H1 (cell line): ENCODE data around the gene RIPPLY3.

ENCODE experiments used
- CTCF ChIP-seq, 3 experiments: IDR thresholded peaks; 1 replicate in 2 of 3; 2 replicates in 1 of 3; pipeline versions ENCODE4 v1.5.1 to v1.6.1; 2011; ENCODE audit warnings: low read length in 3 of 3, mild to moderate bottlenecking in 3 of 3, inconsistent platforms in 2 of 3, low read depth in 1 of 3, moderate library complexity in 1 of 3; ENCODE audit not compliant: insufficient read depth in 1 of 3; ENCODE audit errors: control extremely low read depth in 1 of 3
- EGR1 ChIP-seq: IDR thresholded peaks from 2 replicates; pipeline ENCODE4 v1.6.1; 2011; ENCODE audit warnings: low read depth, low read length, borderline replicate concordance
- EP300 ChIP-seq, 2 experiments: IDR thresholded peaks; 1 replicate in 1 of 2; 2 replicates in 1 of 2; pipeline ENCODE4 v1.6.1; 2011 to 2012; ENCODE audit warnings: low read depth in 2 of 2, low read length in 2 of 2, mild to moderate bottlenecking in 2 of 2, borderline replicate concordance in 1 of 2, inconsistent platforms in 1 of 2, moderate library complexity in 1 of 2
- EZH2 ChIP-seq: fragments of 200-600 bp; sonication (generic); IDR thresholded peaks from 2 replicates; pipeline ENCODE4 v1.7.1; 2012; ENCODE audit warnings: low read depth, mild to moderate bottlenecking, moderate library complexity, low read length, inconsistent platforms; ENCODE audit not compliant: severe bottlenecking
- FOSL1 ChIP-seq: IDR thresholded peaks from 2 replicates; pipeline ENCODE4 v1.6.1; 2011; ENCODE audit warnings: mild to moderate bottlenecking, low read depth, low read length, moderate library complexity; ENCODE audit not compliant: insufficient read depth
- GABPA ChIP-seq: IDR thresholded peaks from 2 replicates; pipeline ENCODE4 v1.6.1; 2011; ENCODE audit warnings: mild to moderate bottlenecking, low read length, moderate library complexity, borderline replicate concordance; ENCODE audit not compliant: insufficient read depth
- HDAC2 ChIP-seq, 2 experiments: fragments of 300-600 bp in 1 of 2; sonication (generic) in 1 of 2; IDR thresholded peaks; 2 replicates each; pipeline ENCODE4 v1.6.1; 2011 to 2012; ENCODE audit warnings: low read depth in 2 of 2, low read length in 2 of 2, mild to moderate bottlenecking in 2 of 2, moderate library complexity in 2 of 2, borderline replicate concordance in 1 of 2, inconsistent platforms in 1 of 2
- HDAC6 ChIP-seq: IDR thresholded peaks from one replicate; pipeline ENCODE4 v1.7.1; 2012; ENCODE audit warnings: low read depth, mild to moderate bottlenecking, inconsistent platforms, low read length, moderate library complexity
- JUND ChIP-seq: IDR thresholded peaks from 2 replicates; pipeline ENCODE4 v1.6.1; 2011; ENCODE audit warnings: mild to moderate bottlenecking, improper control_type of control experiment, low read length
- POLR2A ChIP-seq, 2 experiments: IDR thresholded peaks; 1 replicate in 1 of 2; 2 replicates in 1 of 2; pipeline ENCODE4 v1.6.1; 2011; ENCODE audit warnings: low read depth in 2 of 2, low read length in 2 of 2, mild to moderate bottlenecking in 2 of 2; ENCODE audit errors: control extremely low read depth in 1 of 2
- POLR2AphosphoS5 ChIP-seq: IDR thresholded peaks from 2 replicates; pipeline ENCODE4 v1.6.1; 2011; ENCODE audit warnings: low read depth, low read length
- TBP ChIP-seq: IDR thresholded peaks from 2 replicates; pipeline ENCODE4 v1.6.1; 2011; ENCODE audit warnings: low read depth, low read length, improper control_type of control experiment
- TCF12 ChIP-seq: IDR thresholded peaks from 2 replicates; pipeline ENCODE4 v1.6.1; 2011; ENCODE audit warnings: low read depth, mild to moderate bottlenecking, low read length

GRCh38 chr21:37026499-37026898, 20.0 kb downstream of the RIPPLY3 start:
- TF ChIP-seq HDAC2 (IDR thresholded peaks at IDR 0.05; ENCODE audit: borderline replicate concordance in 1 of 2, low read depth in 2 of 2, low read length in 2 of 2) = no peak
- no peak for TF ChIP-seq CTCF (IDR thresholded peaks at IDR 0.05; ENCODE audit: control extremely low read depth in 1 of 3, insufficient read depth in 1 of 3, low read depth in 1 of 3, low read length in 3 of 3)
- TF ChIP-seq JUND = no peak
- no peak for TF ChIP-seq EGR1
- TF ChIP-seq FOSL1 = no peak
- no peak for TF ChIP-seq POLR2AphosphoS5
- TF ChIP-seq EZH2 = no peak
- TF ChIP-seq TCF12 = no peak
- no peak for TF ChIP-seq TBP
- no peak for TF ChIP-seq POLR2A (IDR thresholded peaks at IDR 0.05; ENCODE audit: control extremely low read depth in 1 of 2, low read depth in 2 of 2, low read length in 2 of 2)
- no peak for TF ChIP-seq EP300 (IDR thresholded peaks at IDR 0.05; ENCODE audit: borderline replicate concordance in 1 of 2, low read depth in 2 of 2, low read length in 2 of 2)
- no peak for TF ChIP-seq GABPA
- TF ChIP-seq HDAC6 = no peak
